ENCODE measurements around the gene CACNA1A.

The CACNA1A gene

GRCh38 chr19:13506471-13506820, at the start of gene CACNA1A:
TSS of gene CACNA1A (minus strand) at chr19:13506479. CDS start at chr19:13506224, 255 bp downstream.
- no peaks in the 10 kb centered on the region for H3K36me3 Mint-ChIP-seq (ENCODE audit: low read depth)
- no peaks in the 10 kb centered on the region for H3K4me1 Mint-ChIP-seq
- peak within 1 kb of the TSS; percentile 65 to 76 (median 72) for H3K4me3 Mint-ChIP-seq
- H3K27me3 Mint-ChIP-seq (ENCODE audit: low read depth), result peaks cover 92% of the 10 kb centered on the region
- TF ChIP-seq CTCF (IDR thresholded peaks at IDR 0.05; ENCODE audit: unreplicated experiment in 3 of 3), result no peak
- peaks cover 6% of the 10 kb centered on the region for H3K9me3 Mint-ChIP-seq
- H3K27ac Mint-ChIP-seq, result no peak within 1 kb of the TSS

GRCh38 chr19:13554506-13555240, 48.4 kb upstream of the CACNA1A start:
- Mint-ChIP-seq H3K4me1 (no peaks in the 10 kb centered on the region), H3K9me3 (no peaks in the 10 kb centered on the region), H3K27me3 (ENCODE audit: low read depth) (peaks cover 39% of the 10 kb centered on the region), H3K27ac (no peak overlapping the region), H3K36me3 (ENCODE audit: low read depth) (no peaks in the 10 kb centered on the region), H3K4me3 (no peak overlapping the region)
- TF ChIP-seq CTCF (IDR thresholded peaks at IDR 0.05; ENCODE audit: unreplicated experiment in 3 of 3), result no peak

- Mint-ChIP-seq H3K4me1 (no peaks in the 10 kb centered on the region), H3K27me3 (ENCODE audit: low read depth) (peaks cover 39% of the 10 kb centered on the region), H3K9me3 (no peaks in the 10 kb centered on the region), H3K4me3 (no peak overlapping the region), H3K36me3 (ENCODE audit: low read depth) (no peaks in the 10 kb centered on the region), H3K27ac (no peak overlapping the region)
- no peak for TF ChIP-seq CTCF (IDR thresholded peaks at IDR 0.05; ENCODE audit: unreplicated experiment in 3 of 3)
Measured at GRCh38 chr19:13553880-13554400, 47.7 kb upstream of the CACNA1A start.

GRCh38 chr19:13548131-13548530, 41.9 kb upstream of the CACNA1A start:
- H3K4me3 Mint-ChIP-seq, result no peak overlapping the region
- no peaks in the 10 kb centered on the region for H3K4me1 Mint-ChIP-seq
- no peak overlapping the region for H3K27ac Mint-ChIP-seq
- no peak for TF ChIP-seq CTCF (IDR thresholded peaks at IDR 0.05; ENCODE audit: unreplicated experiment in 3 of 3)
- no peaks in the 10 kb centered on the region for H3K9me3 Mint-ChIP-seq
- peaks cover 14% of the 10 kb centered on the region for H3K27me3 Mint-ChIP-seq (ENCODE audit: low read depth)
- no peaks in the 10 kb centered on the region for H3K36me3 Mint-ChIP-seq (ENCODE audit: low read depth)

- H3K4me3 Mint-ChIP-seq, result no peak overlapping the region
- H3K27me3 Mint-ChIP-seq (ENCODE audit: low read depth), result peaks cover 9% of the 10 kb centered on the region
- no peaks in the 10 kb centered on the region for H3K4me1 Mint-ChIP-seq
- H3K36me3 Mint-ChIP-seq (ENCODE audit: low read depth), result no peaks in the 10 kb centered on the region
- H3K9me3 Mint-ChIP-seq, result no peaks in the 10 kb centered on the region
- no peak overlapping the region for H3K27ac Mint-ChIP-seq
- no peak for TF ChIP-seq CTCF (IDR thresholded peaks at IDR 0.05; ENCODE audit: unreplicated experiment in 3 of 3)
Measured at GRCh38 chr19:13547102-13547501, 40.8 kb upstream of the CACNA1A start.

- no peaks in the 10 kb centered on the region for H3K9me3 Mint-ChIP-seq
- H3K27me3 Mint-ChIP-seq (ENCODE audit: low read depth), result no peaks in the 10 kb centered on the region
- H3K27ac Mint-ChIP-seq, result no peak overlapping the region
- H3K36me3 Mint-ChIP-seq (ENCODE audit: low read depth), result no peaks in the 10 kb centered on the region
- H3K4me1 Mint-ChIP-seq, result no peaks in the 10 kb centered on the region
- no peak for TF ChIP-seq CTCF (IDR thresholded peaks at IDR 0.05; ENCODE audit: unreplicated experiment in 3 of 3)
- no peak overlapping the region for H3K4me3 Mint-ChIP-seq
Measured at GRCh38 chr19:13544423-13544822, 38.1 kb upstream of the CACNA1A start.
